Endothelial cell of umbilical vein (primary cell): ENCODE results near the gene ASPSCR1. TPM values are rescaled to one million over a fixed set of nuclear protein-coding genes. Genes with fewer than 3 reads are reported as not detected.

Experiments
- BruUV-seq: library from RNA; stranded (reverse); fragments of 400-500 nt; replicated peaks from 2 replicates; lab custom pipeline; 2021; lab: Mats Ljungman, UMichigan
- CTCF ChIA-PET: fragments of 300-600, 350-600 bp; sonication (Branson Sonifier 250); formaldehyde crosslinking; loops from one replicate; lab custom pipeline; 2021; ENCODE audit warnings: antibody characterized with exemption, inconsistent platforms; lab: Charles Lee
- POLR2A ChIA-PET: fragments of 300-600, 350-600 bp; sonication (Branson Sonifier 250); formaldehyde crosslinking; loops from one replicate; lab custom pipeline; 2021; ENCODE audit warnings: antibody characterized with exemption, inconsistent platforms; lab: Charles Lee
- DNase-seq: peaks from one replicate; pipeline ENCODE4 v3.0.0-alpha.2; 2011; ENCODE audit warnings: low read depth, low spot score
- FAIRE-seq: peaks from 2 replicates; lab custom pipeline; 2011; peaks lifted over from hg19 to GRCh38; lab: Jason Lieb, UNC
- H2AFZ ChIP-seq: 2 replicates; pipeline ENCODE4 v1.6.0; 2012; ENCODE audit warnings: low read depth, low read length, control low read depth, inconsistent platforms
- H3K27ac ChIP-seq: 2 replicates; pipeline ENCODE4 v1.5.1; 2011; ENCODE audit warnings: low read depth, mild to moderate bottlenecking, control low read depth, low read length, moderate library complexity; ENCODE audit not compliant: insufficient read depth
- H3K27me3 ChIP-seq, 2 experiments: 2 replicates each; pipeline versions ENCODE4 v1.6.0 to v1.6.1; 2011; ENCODE audit warnings: low read length in 2 of 2, mixed read lengths in 1 of 2; ENCODE audit not compliant: control insufficient read depth in 2 of 2, insufficient read depth in 2 of 2
- H3K36me3 ChIP-seq, 2 experiments: 2 replicates in 1 of 2; 3 replicates in 1 of 2; pipeline ENCODE4 v1.5.1; 2011; ENCODE audit warnings: low read length in 2 of 2, mild to moderate bottlenecking in 1 of 2, moderate library complexity in 1 of 2; ENCODE audit not compliant: control insufficient read depth in 2 of 2, insufficient read depth in 2 of 2; ENCODE audit errors: extremely low read depth in 1 of 2
- H3K4me1 ChIP-seq: 3 replicates; pipeline ENCODE4 v1.5.1; 2011; ENCODE audit warnings: mild to moderate bottlenecking, low read length; ENCODE audit not compliant: control insufficient read depth, insufficient read depth; ENCODE audit errors: extremely low read depth
- H3K4me2 ChIP-seq: 2 replicates; pipeline ENCODE4 v1.6.1; 2011; ENCODE audit warnings: low read length, control low read depth, mixed read lengths; ENCODE audit not compliant: insufficient read depth
- H3K4me3 ChIP-seq, 3 experiments: fragments of 200-600 bp in 1 of 3; sonication (generic), shearing (Covaris generic) in 1 of 3; replicated peaks in 1 of 3; 2 replicates each; pipeline ENCODE4 v1.5.1; 2011 to 2016; ENCODE audit warnings: control low read depth in 3 of 3, low read length in 3 of 3, mild to moderate bottlenecking in 2 of 3, inconsistent platforms in 1 of 3, low read depth in 1 of 3, moderate library complexity in 1 of 3; ENCODE audit not compliant: insufficient read depth in 1 of 3
- H3K79me2 ChIP-seq: 2 replicates; pipeline ENCODE4 v1.6.0; 2012; ENCODE audit warnings: low read length, inconsistent platforms; ENCODE audit not compliant: control insufficient read depth, insufficient read depth
- H3K9ac ChIP-seq: replicated peaks from 2 replicates; pipeline ENCODE3; 2011; ENCODE audit warnings: low read length, control low read depth; ENCODE audit not compliant: insufficient read depth; ENCODE audit errors: extremely low read depth
- H3K9me1 ChIP-seq: replicated peaks from 3 replicates; pipeline ENCODE4 v1.6.0; 2011; ENCODE audit warnings: mild to moderate bottlenecking, low read length; ENCODE audit not compliant: control insufficient read depth, insufficient read depth; ENCODE audit errors: extremely low read depth
- H3K9me3 ChIP-seq: replicated peaks from 2 replicates; pipeline ENCODE4 v1.5.1; 2012; ENCODE audit warnings: low read length, inconsistent platforms; ENCODE audit not compliant: control insufficient read depth, insufficient read depth
- H4K20me1 ChIP-seq: replicated peaks from 2 replicates; pipeline ENCODE3; 2011; ENCODE audit warnings: mild to moderate bottlenecking, low read length; ENCODE audit not compliant: control insufficient read depth, insufficient read depth; ENCODE audit errors: extremely low read depth
- EZH2 ChIP-seq: IDR thresholded peaks from 2 replicates; pipeline ENCODE4 v1.6.1; 2012; ENCODE audit warnings: borderline replicate concordance, low read depth, mild to moderate bottlenecking, moderate library complexity, low read length, inconsistent platforms; ENCODE audit not compliant: severe bottlenecking
- FOS ChIP-seq: IDR thresholded peaks from 2 replicates; pipeline ENCODE4 v1.6.1; 2011; ENCODE audit warnings: mild to moderate bottlenecking, low read length, moderate library complexity, borderline replicate concordance; ENCODE audit not compliant: insufficient read depth
- JUN ChIP-seq: IDR thresholded peaks from 2 replicates; pipeline ENCODE4 v1.6.1; 2011; ENCODE audit warnings: borderline replicate concordance, low read depth; ENCODE audit not compliant: insufficient read length, insufficient read depth
- MAX ChIP-seq: IDR thresholded peaks from 2 replicates; pipeline ENCODE4 v1.6.1; 2011; ENCODE audit not compliant: insufficient read depth, insufficient read length
- dilution Hi-C: fragments of 300-500 bp; cut with MboI; formaldehyde crosslinking; loops from one replicate; pipeline ENCODE4 v1.15.0; 2019; ENCODE audit warnings: low sequenced_read_pairs; ENCODE audit not compliant: extremely low pct_ligation_motif_present
- intact Hi-C: fragments of 100-400 bp; cut with micrococcal nuclease; formaldehyde crosslinking; loops from one replicate; pipeline ENCODE4 v1.10.0; 2022
- polyA plus RNA-seq, 4 experiments: library from polyadenylated mRNA; depleted of rRNA in 3 of 4; stranded (reverse) in 3 of 4; unstranded in 1 of 4; fragments of >200 nt; gene quantifications; 2 replicates each; pipeline versions ENCODE4 v1.2.1 to v1.2.3, GENCODE V29; 2011 to 2012; ENCODE audit warnings: missing spikeins in 1 of 4
- total RNA-seq: library from RNA; stranded (reverse); gene quantifications from 2 replicates; pipeline ENCODE4 v1.2.3, GENCODE V29; 2021
- TF ChIP-seq, protein P1 (sequence below), 2 donors: IDR thresholded peaks; 1 replicate in 1 of 2; 2 replicates in 1 of 2; pipeline ENCODE4 v1.5.1; 2011; ENCODE audit warnings: low read length in 2 of 2, mild to moderate bottlenecking in 2 of 2, moderate library complexity in 2 of 2, control low read depth in 1 of 2, inconsistent platforms in 1 of 2, low read depth in 1 of 2; ENCODE audit not compliant: insufficient read depth in 1 of 2; ENCODE audit errors: extremely low read depth in 1 of 2

ASPSCR1 gene
- total and polyA plus RNA-seq, 2 donors (not counting 3 experiments of a cell fraction or from before 2014, with no cell fraction given): 24.8 to 36.5 TPM

- H3K36me3 ChIP-seq: peaks cover 0 to 16% of the 10 kb centered on the region in 2 experiments
- DNase-seq (no peak), FAIRE-seq (no peak)
- CTCF ChIA-PET: interaction anchor here (1.0 to 3.8 kb wide), 2 partner anchors 12 to 19 kb away, joined by 4 to 18 read pairs; partner anchors contain the start of genes DCXR and RAC3
- no peak overlapping the region for H3K4me3 ChIP-seq
- TF ChIP-seq JUN (no peak), MAX (no peak)
- TF ChIP-seq, protein P1, sequence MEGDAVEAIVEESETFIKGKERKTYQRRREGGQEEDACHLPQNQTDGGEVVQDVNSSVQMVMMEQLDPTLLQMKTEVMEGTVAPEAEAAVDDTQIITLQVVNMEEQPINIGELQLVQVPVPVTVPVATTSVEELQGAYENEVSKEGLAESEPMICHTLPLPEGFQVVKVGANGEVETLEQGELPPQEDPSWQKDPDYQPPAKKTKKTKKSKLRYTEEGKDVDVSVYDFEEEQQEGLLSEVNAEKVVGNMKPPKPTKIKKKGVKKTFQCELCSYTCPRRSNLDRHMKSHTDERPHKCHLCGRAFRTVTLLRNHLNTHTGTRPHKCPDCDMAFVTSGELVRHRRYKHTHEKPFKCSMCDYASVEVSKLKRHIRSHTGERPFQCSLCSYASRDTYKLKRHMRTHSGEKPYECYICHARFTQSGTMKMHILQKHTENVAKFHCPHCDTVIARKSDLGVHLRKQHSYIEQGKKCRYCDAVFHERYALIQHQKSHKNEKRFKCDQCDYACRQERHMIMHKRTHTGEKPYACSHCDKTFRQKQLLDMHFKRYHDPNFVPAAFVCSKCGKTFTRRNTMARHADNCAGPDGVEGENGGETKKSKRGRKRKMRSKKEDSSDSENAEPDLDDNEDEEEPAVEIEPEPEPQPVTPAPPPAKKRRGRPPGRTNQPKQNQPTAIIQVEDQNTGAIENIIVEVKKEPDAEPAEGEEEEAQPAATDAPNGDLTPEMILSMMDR (IDR thresholded peaks at IDR 0.05; ENCODE audit: extremely low read depth in 1 of 2, insufficient read depth in 1 of 2, low read depth in 1 of 2, low read length in 2 of 2): no peak
- H3K27me3 ChIP-seq: no peaks in the 10 kb centered on the region
- H4K20me1 ChIP-seq: no peaks in the 10 kb centered on the region
- BruUV-seq: no TSS peak
- H2AFZ ChIP-seq: no peak overlapping the region
- H3K9me1 ChIP-seq: no peaks in the 10 kb centered on the region
- no peak overlapping the region for H3K27ac ChIP-seq
- intact Hi-C loops (no loop called here), dilution Hi-C loops (no loop called here)
- H3K9me3 ChIP-seq: no peaks in the 10 kb centered on the region
- H3K4me2 ChIP-seq: no peak overlapping the region
- peaks cover 11% of the 10 kb centered on the region for H3K4me1 ChIP-seq
- no peak overlapping the region for H3K9ac ChIP-seq
- H3K79me2 ChIP-seq: peaks cover 11% of the 10 kb centered on the region
- POLR2A ChIA-PET: no interaction called here
Observed at GRCh38 chr17:82049521-82049971, 72.1 kb downstream of the ASPSCR1 start.

DNA sequence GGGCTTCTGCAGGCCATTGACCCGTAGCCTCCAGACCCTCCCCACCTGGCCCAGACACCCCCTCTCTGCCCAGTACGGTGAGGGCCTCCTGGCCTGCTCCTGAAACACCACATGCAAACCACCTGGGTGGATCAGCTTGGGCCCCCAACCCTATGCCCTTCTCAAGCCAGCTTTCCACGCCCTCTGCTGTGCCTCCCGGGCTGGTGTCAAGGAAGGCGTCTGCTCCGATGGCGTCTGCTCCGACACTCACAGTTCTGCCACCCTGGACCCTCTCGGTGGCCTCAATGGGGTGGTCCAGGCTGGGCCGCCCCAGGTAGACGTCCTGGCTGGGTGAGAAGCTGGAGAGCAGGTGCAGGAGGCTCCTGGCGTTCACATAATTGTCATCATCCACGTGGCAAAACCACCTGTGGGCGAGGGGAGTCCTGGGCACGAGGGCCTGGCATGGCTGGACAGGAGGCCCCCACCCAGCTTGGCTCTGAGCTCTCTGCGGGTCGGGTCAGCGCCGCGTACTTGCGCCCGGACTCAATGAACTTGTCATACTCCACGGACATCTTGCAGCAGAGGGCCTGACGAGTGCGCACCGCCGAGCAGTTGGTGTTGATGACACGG, 72.8 kb downstream of the ASPSCR1 start:
- intact Hi-C loops (no loop called here), dilution Hi-C loops (no loop called here)
- no peaks in the 10 kb centered on the region for H3K9me1 ChIP-seq
- no peak overlapping the region for H3K27ac ChIP-seq
- FAIRE-seq (no peak), DNase-seq (no peak)
- H3K4me2 ChIP-seq: no peak overlapping the region
- no peak overlapping the region for H3K9ac ChIP-seq
- no peaks in the 10 kb centered on the region for H3K9me3 ChIP-seq
- ChIA-PET POLR2A (no interaction called here), CTCF (interaction anchor here (0.8 to 3.8 kb wide), 3 partner anchors 12 to 56 kb away, joined by 3 to 18 read pairs (median 5); partner anchors contain the start of gene DCXR)
- TF ChIP-seq EZH2 (no peak), FOS (no peak)
- peak overlapping the region in 1 of 3 experiments; percentile 76 for H3K4me3 ChIP-seq
- H3K36me3 ChIP-seq: peaks cover 7 to 19% of the 10 kb centered on the region in 2 experiments
- BruUV-seq: no TSS peak
- no peak overlapping the region for H2AFZ ChIP-seq
- H3K4me1 ChIP-seq: peaks cover 11% of the 10 kb centered on the region
- no peaks in the 10 kb centered on the region for H3K27me3 ChIP-seq
- H3K79me2 ChIP-seq: peaks cover 11% of the 10 kb centered on the region
- no peaks in the 10 kb centered on the region for H4K20me1 ChIP-seq
